GM18858 (cell line): ENCODE measurements around the gene C2orf72.
"Not testable (repeated sequence)": the region's sequence is repeated elsewhere in the genome, so short reads cannot be mapped to it uniquely, and the experiment has no call there.

Experiments used
- ATAC-seq: cut with Tn5 transposase; IDR thresholded peaks from one replicate; pipeline ENCODE4 v1.9.1; 2021; ENCODE audit not compliant: unreplicated experiment

Gene C2orf72

GRCh38 chr2:231067531-231067930 lies 30.2 kb downstream of the C2orf72 start:
- not testable (repeated sequence) for ATAC-seq

- ATAC-seq, result no peak
Observed at GRCh38 chr2:231068525-231069222, 31.4 kb downstream of the C2orf72 start.

GRCh38 chr2:231069379-231070054 lies 32.2 kb downstream of the C2orf72 start:
- ATAC-seq, result no peak

- no peak for ATAC-seq
Observed at GRCh38 chr2:231084565-231084964, 47.2 kb downstream of the C2orf72 start.

- no peak for ATAC-seq
Observed at GRCh38 chr2:231088754-231089153, 51.4 kb downstream of the C2orf72 start.

- ATAC-seq, result no peak
Observed at GRCh38 chr2:231093933-231094332, 56.6 kb downstream of the C2orf72 start.

- ATAC-seq, result no peak
Observed at GRCh38 chr2:231094736-231095346, 57.5 kb downstream of the C2orf72 start.
